HEK293 (cell line): ENCODE measurements around the gene KRTAP10-12.

Experiments used
- CTCF ChIA-PET: fragments of 350-600 bp; formaldehyde crosslinking; extraction: SDS; loops from one replicate; lab custom pipeline; 2021; ENCODE audit warnings: antibody characterized with exemption; lab: Yijun Ruan, JAX
- POLR2A ChIA-PET: fragments of 300-600 bp; formaldehyde crosslinking; extraction: SDS; loops from one replicate; lab custom pipeline; 2020; ENCODE audit warnings: antibody characterized with exemption, inconsistent platforms; lab: Yijun Ruan, JAX
- H3K27ac ChIP-seq: fragments of 200-500 bp; sonication (Bioruptor generic); 2 replicates; pipeline ENCODE4 v1.5.1; 2014; ENCODE audit warnings: low read depth, low read length, control low read depth, inconsistent platforms; ENCODE audit errors: extremely low read depth
- H3K36me3 ChIP-seq, 2 experiments: fragments of 200-500 bp in 1 of 2; sonication (Bioruptor generic) in 1 of 2; 1 replicate in 1 of 2; 2 replicates in 1 of 2; pipeline ENCODE4 v1.5.1; 2014 to 2017; ENCODE audit warnings: inconsistent platforms in 2 of 2, low read length in 2 of 2; ENCODE audit not compliant: control insufficient read depth in 2 of 2, insufficient read depth in 1 of 2
- H3K4me1 ChIP-seq: fragments of 200-500 bp; sonication (Bioruptor generic); 2 replicates; pipeline ENCODE4 v1.5.1; 2014; ENCODE audit warnings: mild to moderate bottlenecking, low read length, inconsistent platforms; ENCODE audit not compliant: control insufficient read depth, insufficient read depth
- H3K4me3 ChIP-seq: 2 replicates; pipeline ENCODE4 v1.5.1; 2011; ENCODE audit warnings: low read depth, mild to moderate bottlenecking, control low read depth, low read length, moderate library complexity
- H3K9me3 ChIP-seq: fragments of 200-500 bp; sonication (Bioruptor generic); 2 replicates; pipeline ENCODE4 v1.5.1; 2014; ENCODE audit warnings: low read depth, low read length, inconsistent platforms; ENCODE audit not compliant: control insufficient read depth, insufficient read depth
- AEBP2 ChIP-seq: fragments of 450-650 bp; formaldehyde crosslinking; IDR thresholded peaks from 2 replicates; pipeline ENCODE4 v1.5.1; 2016; ENCODE audit warnings: missing biosample characterization, missing genetic modification characterization, borderline replicate concordance
- EGR2 ChIP-seq: fragments of 450-650 bp; formaldehyde crosslinking; IDR thresholded peaks from 2 replicates; pipeline ENCODE4 v1.5.1; 2016; ENCODE audit warnings: low read depth, missing biosample characterization, missing genetic modification characterization
- GLIS2 ChIP-seq: fragments of 450-650 bp; formaldehyde crosslinking; IDR thresholded peaks from 2 replicates; pipeline ENCODE4 v1.5.1; 2016; ENCODE audit warnings: missing biosample characterization, missing genetic modification characterization
- HIC1 ChIP-seq: fragments of 450-650 bp; formaldehyde crosslinking; IDR thresholded peaks from 2 replicates; pipeline ENCODE4 v1.5.1; 2016; ENCODE audit warnings: missing biosample characterization, missing genetic modification characterization
- KLF17 ChIP-seq: fragments of 450-650 bp; formaldehyde crosslinking; IDR thresholded peaks from 2 replicates; pipeline ENCODE4 v1.5.1; 2016; ENCODE audit warnings: missing biosample characterization, missing genetic modification characterization
- KLF9 ChIP-seq: fragments of 450-650 bp; formaldehyde crosslinking; IDR thresholded peaks from 2 replicates; pipeline ENCODE4 v1.5.1; 2016; ENCODE audit warnings: missing biosample characterization, missing genetic modification characterization, low read depth
- MEIS1 ChIP-seq: sonication (generic); formaldehyde crosslinking; IDR thresholded peaks from 2 replicates; pipeline ENCODE4 v1.8.1; 2022; ENCODE audit warnings: missing genetic modification reagents, mild to moderate bottlenecking, borderline replicate concordance
- ZBTB10 ChIP-seq: fragments of 450-650 bp; formaldehyde crosslinking; IDR thresholded peaks from 2 replicates; pipeline ENCODE4 v1.5.1; 2016; ENCODE audit warnings: missing biosample characterization, missing genetic modification characterization
- ZFHX2 ChIP-seq: fragments of 450-650 bp; formaldehyde crosslinking; conservative IDR thresholded peaks from 2 replicates; pipeline ENCODE4 v1.5.1; 2016; ENCODE audit warnings: missing biosample characterization, missing genetic modification characterization
- ZNF548 ChIP-seq: fragments of 450-650 bp; formaldehyde crosslinking; IDR thresholded peaks from 2 replicates; pipeline ENCODE4 v1.5.1; 2016; ENCODE audit warnings: missing biosample characterization, missing genetic modification characterization
- ZNF555 ChIP-seq: fragments of 450-650 bp; formaldehyde crosslinking; conservative IDR thresholded peaks from 2 replicates; pipeline ENCODE4 v1.5.1; 2017; ENCODE audit warnings: missing biosample characterization, mild to moderate bottlenecking, missing genetic modification characterization, inconsistent platforms

Gene KRTAP10-12

GRCh38 chr21:44704636-44705001 is 7.6 kb downstream of the KRTAP10-12 start (continued):
- no peak for TF ChIP-seq ZBTB10 (tag by site-specific recombination)
- TF ChIP-seq, all 188 proteins: peak for 0

GRCh38 chr21:44706026-44706705 is 9.2 kb downstream of the KRTAP10-12 start:
- no peak for TF ChIP-seq AEBP2 (tag by site-specific recombination)
- no peak for TF ChIP-seq ZNF548 (tag by site-specific recombination)
- TF ChIP-seq ZFHX2 = peak; percentile 97
- TF ChIP-seq MEIS1 = no peak
- TF ChIP-seq EGR2 (tag by site-specific recombination) = peak; percentile 94
- no peak for TF ChIP-seq HIC1
- TF ChIP-seq KLF9 = 0 out of 2 replicates have a peak, but pooled peaks have one; percentile 27
- no peak for TF ChIP-seq GLIS2 (tag by site-specific recombination)
- no peak for TF ChIP-seq KLF17 (tag by site-specific recombination)
- Histone ChIP-seq H3K36me3 (no peaks in the 10 kb centered on the region), H3K9me3 (no peaks in the 10 kb centered on the region), H3K27ac (no peak overlapping the region), H3K4me3 (no peak overlapping the region), H3K4me1 (peaks cover 6% of the 10 kb centered on the region; the same call in 1 of the 2 replicates)
- ChIA-PET POLR2A (no interaction called here), CTCF (no interaction called here)

GRCh38 chr21:44706706-44707581 is 10.0 kb downstream of the KRTAP10-12 start:
- no peak for TF ChIP-seq ZNF555
- POLR2A ChIA-PET = no interaction called here
- peaks cover 6% of the 10 kb centered on the region; the same call in 1 of the 2 replicates for H3K4me1 ChIP-seq
- H3K9me3 ChIP-seq = no peaks in the 10 kb centered on the region
- H3K4me3 ChIP-seq = no peak overlapping the region
- H3K36me3 ChIP-seq = no peaks in the 10 kb centered on the region
- H3K27ac ChIP-seq = no peak overlapping the region
- CTCF ChIA-PET = interaction anchor here (0.6 kb wide), 1 partner anchor 164 kb away, joined by 3 read pairs; no protein-coding TSS in a partner anchor
